Activated T-cell treated with anti-CD3 and anti-CD28 coated beads, Interleukin-2, amount 50 U/mL, for 72 hours (primary cell): ENCODE results near the gene LPP. TPM values are rescaled to one million over a fixed set of nuclear protein-coding genes. Genes with fewer than 3 reads are reported as not detected.
"Not testable (repeated sequence)": the region's sequence is repeated elsewhere in the genome, so short reads cannot be mapped to it uniquely, and the experiment has no call there.

Experiments
- ATAC-seq, 2 donors: fragments of 150-1000 bp; cut with Tn5 transposase; replicated peaks in 1 of 2; 2 replicates each; pipeline ENCODE4 v1.10.0; 2021; ENCODE audit warnings: moderate library complexity in 2 of 2, mild to moderate bottlenecking in 1 of 2
- DNase-seq, 2 donors: peaks; one replicate each; pipeline ENCODE4 v3.0.0; 2021 to 2022; ENCODE audit warnings: mixed read lengths in 1 of 2
- H3K27ac Mint-ChIP-seq: one replicate; pipeline ENCODE4 v1.8.0; 2022; ENCODE audit warnings: mild to moderate bottlenecking, moderate library complexity, mixed read lengths
- H3K27me3 Mint-ChIP-seq: one replicate; pipeline ENCODE4 v1.8.0; 2022; ENCODE audit warnings: low read depth, mixed read lengths
- H3K36me3 Mint-ChIP-seq, 2 donors: one replicate each; pipeline ENCODE4 v1.8.0; 2022; ENCODE audit warnings: mixed read lengths in 2 of 2, mild to moderate bottlenecking in 1 of 2; ENCODE audit not compliant: insufficient read depth in 2 of 2
- H3K4me1 Mint-ChIP-seq: one replicate; pipeline ENCODE4 v1.8.0; 2022; ENCODE audit warnings: low read depth, mixed read lengths
- H3K4me3 Mint-ChIP-seq, 2 donors: one replicate each; pipeline ENCODE4 v1.8.0; 2022; ENCODE audit warnings: mild to moderate bottlenecking in 2 of 2, mixed read lengths in 2 of 2, moderate library complexity in 2 of 2
- H3K9me3 Mint-ChIP-seq, 2 donors: one replicate each; pipeline ENCODE4 v1.8.0; 2022; ENCODE audit warnings: mixed read lengths in 2 of 2
- total RNA-seq, 2 donors: library from RNA; stranded (reverse); gene quantifications; one replicate each; pipeline ENCODE4 v1.2.3, GENCODE V29; 2022

The LPP gene
- total RNA-seq, 2 donors from 2014 or later: 50.4 to 67.7 TPM

DNA sequence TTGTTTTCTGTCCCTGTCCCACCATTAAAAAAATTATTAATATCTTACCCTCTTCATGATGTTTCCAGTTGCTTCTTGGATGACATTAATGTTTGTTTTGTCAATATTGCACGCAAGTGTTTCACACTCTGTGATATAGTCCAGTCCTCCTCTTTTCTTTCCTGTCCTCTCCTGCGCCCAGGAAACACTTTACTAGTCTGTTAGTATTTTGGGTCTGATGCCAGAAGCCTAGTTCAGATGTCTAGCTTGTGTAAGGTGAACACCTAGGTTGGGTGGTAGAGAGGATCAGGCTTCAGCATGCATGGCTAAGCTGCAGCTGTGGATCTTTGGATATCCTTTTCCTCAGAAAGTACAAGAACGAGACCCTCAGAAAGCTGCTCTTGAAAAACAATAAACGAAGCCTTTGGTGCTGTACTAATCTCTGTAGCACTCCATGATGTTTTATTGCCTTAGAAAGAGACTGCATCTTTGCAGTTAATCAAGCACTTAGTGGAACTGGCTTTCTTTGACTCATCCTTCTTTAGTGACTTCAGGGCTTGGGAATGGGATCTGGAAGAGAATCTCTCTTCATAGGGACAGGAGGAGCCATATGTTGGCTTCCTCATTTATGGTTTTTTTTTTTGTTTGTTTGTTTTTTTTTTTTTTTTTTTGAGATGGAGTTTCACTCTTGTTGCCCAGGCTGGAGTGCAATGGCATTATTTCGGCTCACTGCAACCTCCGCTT is 253.4 kb downstream of the LPP start:
- Mint-ChIP-seq H3K4me1 (peaks cover 16% of the 10 kb centered on the region), H3K9me3 (peaks cover 0 to under 1% of the 10 kb centered on the region in 2 donors), H3K27ac (no peak overlapping the region), H3K36me3 (peaks cover 2 to 4% of the 10 kb centered on the region in 2 donors), H3K27me3 (no peaks in the 10 kb centered on the region), H3K4me3 (no peak overlapping the region)
- ATAC-seq (no peak), DNase-seq (no peak)

DNA sequence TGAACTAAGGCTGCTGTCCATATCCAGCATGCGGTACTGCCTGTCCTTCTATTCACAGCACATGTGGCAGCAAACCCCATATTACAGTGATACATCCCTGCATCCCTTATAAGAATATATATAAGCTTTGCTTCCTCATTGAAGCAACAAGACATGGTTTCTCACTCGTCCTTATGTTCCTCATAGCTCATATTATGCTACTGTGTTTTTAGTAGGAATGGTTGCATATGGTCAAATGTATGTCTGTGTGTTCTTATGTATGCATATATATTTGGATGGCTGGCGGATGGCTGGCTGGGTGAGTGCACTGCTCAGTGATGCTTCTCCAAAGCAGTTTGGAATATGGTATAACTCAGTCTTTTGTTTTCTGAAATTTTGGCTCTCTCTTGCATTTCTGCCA is 254.9 kb downstream of the LPP start:
- ATAC-seq (no peak), DNase-seq (no peak)
- H3K4me1 Mint-ChIP-seq: peaks cover 2% of the 10 kb centered on the region

DNA sequence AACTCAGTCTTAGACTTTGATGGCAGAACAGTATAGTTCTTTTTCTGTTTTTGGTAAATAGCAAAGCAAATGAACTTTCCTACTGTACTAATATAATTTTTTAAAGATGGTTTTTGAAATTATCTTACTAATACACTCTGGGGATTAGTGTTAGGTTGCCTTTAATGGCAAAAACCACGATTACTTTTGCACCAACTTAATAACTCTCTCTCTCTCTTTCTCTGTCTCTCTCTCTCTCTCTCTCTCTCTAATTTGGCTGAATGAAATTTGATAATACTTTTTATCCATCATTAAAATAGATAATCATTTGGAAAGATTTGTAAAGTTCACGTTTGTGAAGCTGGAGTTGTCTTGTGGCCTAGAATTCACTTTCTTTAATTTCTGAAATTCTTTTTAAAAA is 257.8 kb downstream of the LPP start:
- H3K9me3 Mint-ChIP-seq: no peaks in the 10 kb centered on the region
- H3K27me3 Mint-ChIP-seq: no peaks in the 10 kb centered on the region
- no peaks in the 10 kb centered on the region for H3K4me1 Mint-ChIP-seq
- H3K4me3 Mint-ChIP-seq: no peak overlapping the region
- no peak overlapping the region for H3K27ac Mint-ChIP-seq
- ATAC-seq: no peak
- DNase-seq: no peak
- H3K36me3 Mint-ChIP-seq: peaks cover 2 to 4% of the 10 kb centered on the region in 2 donors

More for the DNA sequence above, 254.9 kb downstream of the LPP start:
- no peak overlapping the region for H3K27ac Mint-ChIP-seq
- H3K36me3 Mint-ChIP-seq: peaks cover 2 to 4% of the 10 kb centered on the region in 2 donors
- H3K4me3 Mint-ChIP-seq: no peak overlapping the region
- H3K27me3 Mint-ChIP-seq: no peaks in the 10 kb centered on the region
- H3K9me3 Mint-ChIP-seq: no peaks in the 10 kb centered on the region

DNA sequence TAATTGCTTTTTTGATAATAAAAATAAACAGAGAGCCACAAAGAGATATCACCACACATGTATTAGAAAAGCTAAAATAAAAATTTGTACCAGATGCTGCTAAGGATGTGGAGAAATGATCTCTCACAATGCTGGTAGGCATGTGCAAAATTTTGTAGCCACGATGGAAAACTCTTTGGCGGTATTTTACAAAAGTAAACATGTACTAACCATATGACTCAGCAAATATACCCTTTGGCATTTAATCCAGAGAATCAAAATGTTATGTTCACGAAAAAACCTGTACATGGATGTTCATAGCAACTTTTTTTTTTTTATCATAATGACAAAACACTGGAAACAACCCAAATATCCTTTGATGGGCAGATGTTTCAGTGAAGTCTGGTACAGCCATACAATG is 261.2 kb downstream of the LPP start:
- H3K4me1 Mint-ChIP-seq: peaks cover 7% of the 10 kb centered on the region
- no peaks in the 10 kb centered on the region for H3K9me3 Mint-ChIP-seq
- no peak for ATAC-seq
- H3K4me3 Mint-ChIP-seq: no peak overlapping the region
- DNase-seq: no peak
- no peak overlapping the region for H3K27ac Mint-ChIP-seq
- H3K36me3 Mint-ChIP-seq: no peaks in the 10 kb centered on the region
- no peaks in the 10 kb centered on the region for H3K27me3 Mint-ChIP-seq

DNA sequence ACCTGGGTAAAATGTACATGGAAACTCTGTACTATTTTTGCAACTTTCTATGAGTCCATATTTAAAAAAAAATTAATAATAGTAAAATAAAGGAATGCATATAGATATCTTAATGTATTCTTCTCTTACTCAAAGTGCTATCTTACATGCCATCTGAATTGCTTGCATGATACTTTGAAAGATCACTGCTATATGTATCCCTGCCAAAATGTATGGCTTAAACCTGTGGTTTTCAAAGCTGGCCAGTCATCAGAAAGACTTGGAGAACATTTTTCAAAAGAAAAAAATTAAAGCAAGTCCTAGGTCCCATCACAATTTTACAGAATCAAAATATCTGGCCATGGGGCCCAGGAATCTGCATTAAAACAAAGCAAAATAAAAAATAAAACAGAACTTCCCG is 262.1 kb downstream of the LPP start:
- no peak for ATAC-seq

GRCh38 chr3:188417271-188417696 is 263.3 kb downstream of the LPP start:
- H3K4me3 Mint-ChIP-seq: no peak overlapping the region
- H3K9me3 Mint-ChIP-seq: no peaks in the 10 kb centered on the region

More for the DNA sequence above, 262.1 kb downstream of the LPP start:
- DNase-seq: no peak
- H3K9me3 Mint-ChIP-seq: no peaks in the 10 kb centered on the region
- no peak overlapping the region for H3K27ac Mint-ChIP-seq
- H3K4me1 Mint-ChIP-seq: peaks cover 7% of the 10 kb centered on the region
- no peaks in the 10 kb centered on the region for H3K27me3 Mint-ChIP-seq
- H3K36me3 Mint-ChIP-seq: no peaks in the 10 kb centered on the region
- H3K4me3 Mint-ChIP-seq: no peak overlapping the region

GRCh38 chr3:188417766-188418165 is 263.8 kb downstream of the LPP start:
- ATAC-seq: no peak
- Mint-ChIP-seq H3K9me3 (no peaks in the 10 kb centered on the region), H3K4me1 (peaks cover 7% of the 10 kb centered on the region), H3K27me3 (no peaks in the 10 kb centered on the region), H3K27ac (no peak overlapping the region), H3K36me3 (no peaks in the 10 kb centered on the region), H3K4me3 (no peak overlapping the region)
- no peak for DNase-seq

More at GRCh38 chr3:188417271-188417696, 263.3 kb downstream of the LPP start:
- H3K4me1 Mint-ChIP-seq: peaks cover 7% of the 10 kb centered on the region
- no peak overlapping the region for H3K27ac Mint-ChIP-seq
- H3K36me3 Mint-ChIP-seq: no peaks in the 10 kb centered on the region
- DNase-seq (no peak), ATAC-seq (no peak)
- H3K27me3 Mint-ChIP-seq: no peaks in the 10 kb centered on the region

- DNase-seq (no peak), ATAC-seq (no peak)
- H3K36me3 Mint-ChIP-seq: peaks cover 8 to 16% of the 10 kb centered on the region in 2 donors
- H3K27ac Mint-ChIP-seq: no peak overlapping the region
- peaks cover 5 to 11% of the 10 kb centered on the region in 2 donors for H3K9me3 Mint-ChIP-seq
- H3K4me1 Mint-ChIP-seq: peaks cover 7% of the 10 kb centered on the region
- no peak overlapping the region for H3K4me3 Mint-ChIP-seq
- H3K27me3 Mint-ChIP-seq: no peaks in the 10 kb centered on the region
These were observed 267.3 kb downstream of the LPP start for GRCh38 chr3:188421151-188421821.

DNA sequence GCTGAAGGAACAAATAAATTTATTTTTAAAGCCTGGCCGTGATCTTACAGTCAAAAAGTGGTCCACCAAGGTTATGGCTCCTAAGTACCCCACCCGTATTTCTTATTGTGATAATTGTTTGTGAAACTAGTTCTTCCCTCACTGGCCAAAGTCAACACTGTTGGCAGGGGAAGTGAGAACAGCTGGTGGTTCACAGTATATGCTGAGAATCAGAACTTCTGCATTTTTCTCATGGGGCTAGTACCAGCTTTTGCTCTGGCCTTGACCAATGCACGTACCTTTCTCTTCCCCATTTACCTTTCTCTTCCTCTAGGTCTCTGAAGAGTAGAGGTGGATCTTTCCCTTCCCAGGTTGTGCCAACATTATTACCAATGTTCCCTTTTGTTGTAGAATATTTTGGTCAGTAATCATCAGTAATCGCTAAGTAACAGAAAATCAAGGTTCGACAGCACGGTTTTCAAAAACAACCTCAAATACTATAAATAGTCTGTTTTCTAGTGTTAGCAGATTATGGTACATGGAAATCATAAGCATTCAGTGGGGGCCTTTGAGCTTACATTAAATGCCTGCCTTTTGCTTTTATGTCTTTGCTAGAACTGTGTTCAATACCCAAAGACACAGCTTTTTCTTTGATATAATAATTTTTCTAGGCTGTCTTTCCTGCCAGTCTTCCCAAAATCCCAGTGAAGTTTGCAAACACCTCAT is 268.0 kb downstream of the LPP start:
- H3K4me1 Mint-ChIP-seq: peaks cover 7% of the 10 kb centered on the region
- peaks cover 12 to 21% of the 10 kb centered on the region in 2 donors for H3K36me3 Mint-ChIP-seq
- H3K27me3 Mint-ChIP-seq: no peaks in the 10 kb centered on the region
- H3K27ac Mint-ChIP-seq: no peak overlapping the region
- ATAC-seq: no peak
- DNase-seq: no peak
- H3K9me3 Mint-ChIP-seq: peaks cover 9 to 11% of the 10 kb centered on the region in 2 donors
- H3K4me3 Mint-ChIP-seq: no peak overlapping the region

GRCh38 chr3:188427981-188428380 is 274.0 kb downstream of the LPP start:
- H3K27ac Mint-ChIP-seq, ATAC-seq, H3K4me3 Mint-ChIP-seq, H3K27me3 Mint-ChIP-seq, DNase-seq: not testable (repeated sequence)
- peaks cover 11 to 14% of the 10 kb centered on the region in 2 donors for H3K9me3 Mint-ChIP-seq
- peaks cover 14 to 26% of the 10 kb centered on the region in 2 donors for H3K36me3 Mint-ChIP-seq
- peaks cover 13% of the 10 kb centered on the region for H3K4me1 Mint-ChIP-seq

GRCh38 chr3:188431040-188431439 is 277.1 kb downstream of the LPP start:
- no peaks in the 10 kb centered on the region for H3K27me3 Mint-ChIP-seq
- peaks cover 30% of the 10 kb centered on the region for H3K4me1 Mint-ChIP-seq
- H3K9me3 Mint-ChIP-seq: peaks cover 6 to 7% of the 10 kb centered on the region in 2 donors
- H3K27ac Mint-ChIP-seq: no peak overlapping the region
- H3K4me3 Mint-ChIP-seq: no peak overlapping the region
- DNase-seq (no peak), ATAC-seq (no peak)
- peaks cover 7 to 12% of the 10 kb centered on the region in 2 donors for H3K36me3 Mint-ChIP-seq

DNA sequence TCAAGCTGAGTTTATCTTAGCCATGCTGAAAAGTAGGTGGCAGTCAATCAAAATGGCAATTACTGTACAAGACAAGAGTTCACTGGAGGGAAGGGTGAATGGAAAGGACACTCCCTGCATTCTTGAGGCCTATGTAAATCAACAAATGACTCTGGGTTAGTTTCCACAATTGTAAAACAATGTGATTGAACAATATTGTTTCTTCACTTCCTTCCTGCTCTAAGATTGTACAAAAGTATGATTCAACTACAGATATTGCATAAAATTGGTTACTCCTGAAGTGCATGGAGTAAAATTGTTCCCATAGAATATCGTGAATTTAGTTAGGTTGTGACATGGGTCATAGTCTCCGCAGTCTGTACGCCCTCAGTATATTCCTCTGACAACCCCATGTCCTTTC is 277.6 kb downstream of the LPP start:
- no peaks in the 10 kb centered on the region for H3K27me3 Mint-ChIP-seq
- peaks cover 6 to 8% of the 10 kb centered on the region in 2 donors for H3K36me3 Mint-ChIP-seq
- ATAC-seq (no peak), DNase-seq (no peak)
- peaks cover 30% of the 10 kb centered on the region for H3K4me1 Mint-ChIP-seq
- H3K4me3 Mint-ChIP-seq: no peak overlapping the region
- peaks cover 2 to 6% of the 10 kb centered on the region in 2 donors for H3K9me3 Mint-ChIP-seq
- no peak overlapping the region for H3K27ac Mint-ChIP-seq
